WTC11 (cell line): Measurements from ENCODE around the gene FHIT.

ENCODE experiments used
- AFF4 ChIP-seq: sonication (generic); formaldehyde crosslinking; IDR thresholded peaks from 2 replicates; pipeline ENCODE4 v1.8.1; 2023; ENCODE audit warnings: mild to moderate bottlenecking, missing genetic modification reagents, borderline replicate concordance
- CTCF ChIP-seq: fragments of 200-600 bp; IDR thresholded peaks from 2 replicates; pipeline ENCODE4 v1.8.0; 2022; ENCODE audit warnings: antibody characterized with exemption
- ESRRA ChIP-seq: sonication (generic); formaldehyde crosslinking; IDR thresholded peaks from 2 replicates; pipeline ENCODE4 v1.8.1; 2022; ENCODE audit warnings: mild to moderate bottlenecking, missing genetic modification reagents, borderline replicate concordance
- FOXJ3 ChIP-seq: sonication (generic); formaldehyde crosslinking; IDR thresholded peaks from 2 replicates; pipeline ENCODE4 v1.9.0; 2021; ENCODE audit warnings: missing genetic modification reagents, mild to moderate bottlenecking, borderline replicate concordance
- NFYB ChIP-seq: sonication (generic); formaldehyde crosslinking; conservative IDR thresholded peaks from 2 replicates; pipeline ENCODE4 v1.8.0; 2022; ENCODE audit warnings: low read depth, missing genetic modification reagents
- TCF7 ChIP-seq: sonication (generic); formaldehyde crosslinking; IDR thresholded peaks from 2 replicates; pipeline ENCODE4 v1.8.0; 2022; ENCODE audit warnings: mild to moderate bottlenecking, low read depth, missing genetic modification reagents, moderate library complexity

DNA sequence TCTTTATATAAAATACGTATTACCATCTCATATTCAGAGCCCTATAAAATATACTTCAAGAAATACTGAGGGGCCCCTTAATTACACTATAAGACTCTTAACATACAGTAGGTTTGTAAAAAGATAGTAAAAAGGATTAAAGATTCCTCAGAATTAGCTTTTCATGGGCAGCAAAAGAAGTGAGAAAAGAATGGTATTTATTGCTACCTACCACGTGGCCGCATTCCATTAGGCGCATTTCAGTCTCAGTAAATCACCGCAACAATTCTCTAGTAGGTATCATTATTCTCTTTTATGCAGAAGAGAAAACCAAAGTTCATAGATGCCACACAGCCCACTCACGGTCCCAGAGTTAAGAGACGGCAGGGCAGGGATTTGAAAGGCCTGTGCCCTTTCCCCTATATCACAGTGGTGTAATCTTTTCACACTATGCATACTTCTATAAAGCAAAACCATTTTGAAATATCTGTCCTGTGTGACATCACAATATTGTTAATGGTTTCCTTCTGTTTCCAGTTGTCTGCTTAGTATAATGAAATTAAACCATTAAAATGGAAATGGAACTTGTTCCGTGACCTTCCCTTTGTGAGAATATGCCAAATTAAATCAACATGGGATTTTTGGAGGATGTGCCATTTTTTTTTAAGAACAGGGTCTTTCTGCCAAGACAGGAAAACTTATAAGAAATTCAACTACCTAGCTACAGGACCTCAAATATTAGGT is 1072.2 kb downstream of the FHIT start:
- TF ChIP-seq CTCF (no peak), NFYB (CRISPR knock-in tag) (no peak), AFF4 (CRISPR knock-in tag) (no peak), FOXJ3 (CRISPR knock-in tag) (no peak), ESRRA (CRISPR knock-in tag) (no peak), TCF7 (no peak)
